HL-60 (cell line): ENCODE data around the gene PCDHGA1.

Experiments
- GABPA ChIP-seq: IDR thresholded peaks from 2 replicates; pipeline ENCODE4 v1.6.1; 2012; ENCODE audit warnings: low read depth
- POLR2AphosphoS5 ChIP-seq: IDR thresholded peaks from 2 replicates; pipeline ENCODE4 v1.6.1; 2012; ENCODE audit warnings: low read depth
- TF ChIP-seq, protein P1 (sequence below): IDR thresholded peaks from one replicate; pipeline ENCODE4 v1.5.1; 2011; ENCODE audit warnings: low read length, control low read depth, inconsistent platforms; ENCODE audit not compliant: insufficient read depth
- TF ChIP-seq, protein P2 (sequence below): IDR thresholded peaks from 2 replicates; pipeline ENCODE4 v1.6.1; 2012; ENCODE audit warnings: low read depth; ENCODE audit not compliant: insufficient replicate concordance

DNA sequence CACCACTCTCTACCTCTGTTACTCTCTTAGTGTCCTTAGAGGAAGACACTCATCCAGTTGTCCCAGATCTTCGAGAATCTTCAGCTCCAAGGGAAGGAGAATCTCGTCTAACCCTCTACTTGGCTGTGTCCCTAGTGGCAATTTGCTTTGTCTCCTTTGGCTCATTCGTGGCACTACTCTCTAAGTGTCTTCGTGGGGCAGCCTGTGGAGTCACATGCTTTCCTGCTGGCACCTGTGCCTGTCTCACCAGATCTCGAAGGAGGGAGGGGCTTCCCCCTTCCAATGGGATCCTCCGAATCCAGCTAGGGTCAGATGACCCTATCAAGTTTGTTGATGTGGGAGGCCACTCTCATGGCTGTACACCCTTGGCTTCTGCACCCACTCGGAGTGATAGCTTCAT lies 156.8 kb downstream of the PCDHGA1 start:
- TF ChIP-seq, protein P1, sequence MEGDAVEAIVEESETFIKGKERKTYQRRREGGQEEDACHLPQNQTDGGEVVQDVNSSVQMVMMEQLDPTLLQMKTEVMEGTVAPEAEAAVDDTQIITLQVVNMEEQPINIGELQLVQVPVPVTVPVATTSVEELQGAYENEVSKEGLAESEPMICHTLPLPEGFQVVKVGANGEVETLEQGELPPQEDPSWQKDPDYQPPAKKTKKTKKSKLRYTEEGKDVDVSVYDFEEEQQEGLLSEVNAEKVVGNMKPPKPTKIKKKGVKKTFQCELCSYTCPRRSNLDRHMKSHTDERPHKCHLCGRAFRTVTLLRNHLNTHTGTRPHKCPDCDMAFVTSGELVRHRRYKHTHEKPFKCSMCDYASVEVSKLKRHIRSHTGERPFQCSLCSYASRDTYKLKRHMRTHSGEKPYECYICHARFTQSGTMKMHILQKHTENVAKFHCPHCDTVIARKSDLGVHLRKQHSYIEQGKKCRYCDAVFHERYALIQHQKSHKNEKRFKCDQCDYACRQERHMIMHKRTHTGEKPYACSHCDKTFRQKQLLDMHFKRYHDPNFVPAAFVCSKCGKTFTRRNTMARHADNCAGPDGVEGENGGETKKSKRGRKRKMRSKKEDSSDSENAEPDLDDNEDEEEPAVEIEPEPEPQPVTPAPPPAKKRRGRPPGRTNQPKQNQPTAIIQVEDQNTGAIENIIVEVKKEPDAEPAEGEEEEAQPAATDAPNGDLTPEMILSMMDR = no peak
- TF ChIP-seq POLR2AphosphoS5 (no peak), GABPA (no peak)
- TF ChIP-seq, protein P2, sequence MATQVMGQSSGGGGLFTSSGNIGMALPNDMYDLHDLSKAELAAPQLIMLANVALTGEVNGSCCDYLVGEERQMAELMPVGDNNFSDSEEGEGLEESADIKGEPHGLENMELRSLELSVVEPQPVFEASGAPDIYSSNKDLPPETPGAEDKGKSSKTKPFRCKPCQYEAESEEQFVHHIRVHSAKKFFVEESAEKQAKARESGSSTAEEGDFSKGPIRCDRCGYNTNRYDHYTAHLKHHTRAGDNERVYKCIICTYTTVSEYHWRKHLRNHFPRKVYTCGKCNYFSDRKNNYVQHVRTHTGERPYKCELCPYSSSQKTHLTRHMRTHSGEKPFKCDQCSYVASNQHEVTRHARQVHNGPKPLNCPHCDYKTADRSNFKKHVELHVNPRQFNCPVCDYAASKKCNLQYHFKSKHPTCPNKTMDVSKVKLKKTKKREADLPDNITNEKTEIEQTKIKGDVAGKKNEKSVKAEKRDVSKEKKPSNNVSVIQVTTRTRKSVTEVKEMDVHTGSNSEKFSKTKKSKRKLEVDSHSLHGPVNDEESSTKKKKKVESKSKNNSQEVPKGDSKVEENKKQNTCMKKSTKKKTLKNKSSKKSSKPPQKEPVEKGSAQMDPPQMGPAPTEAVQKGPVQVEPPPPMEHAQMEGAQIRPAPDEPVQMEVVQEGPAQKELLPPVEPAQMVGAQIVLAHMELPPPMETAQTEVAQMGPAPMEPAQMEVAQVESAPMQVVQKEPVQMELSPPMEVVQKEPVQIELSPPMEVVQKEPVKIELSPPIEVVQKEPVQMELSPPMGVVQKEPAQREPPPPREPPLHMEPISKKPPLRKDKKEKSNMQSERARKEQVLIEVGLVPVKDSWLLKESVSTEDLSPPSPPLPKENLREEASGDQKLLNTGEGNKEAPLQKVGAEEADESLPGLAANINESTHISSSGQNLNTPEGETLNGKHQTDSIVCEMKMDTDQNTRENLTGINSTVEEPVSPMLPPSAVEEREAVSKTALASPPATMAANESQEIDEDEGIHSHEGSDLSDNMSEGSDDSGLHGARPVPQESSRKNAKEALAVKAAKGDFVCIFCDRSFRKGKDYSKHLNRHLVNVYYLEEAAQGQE = no peak
